HepG2 (cell line): ENCODE measurements around the gene ARR3. TPM values are rescaled to one million over a fixed set of nuclear protein-coding genes. Genes with fewer than 3 reads are reported as not detected.

Experiments used
- DNMT1 ChIP-seq: sonication (generic); formaldehyde crosslinking; IDR thresholded peaks from 2 replicates; pipeline ENCODE4 v1.5.1; 2020; ENCODE audit warnings: mild to moderate bottlenecking, missing genetic modification reagents
- E2F5 ChIP-seq: sonication (generic); formaldehyde crosslinking; conservative IDR thresholded peaks from 2 replicates; pipeline ENCODE4 v1.4.0; 2020; ENCODE audit warnings: missing genetic modification reagents
- ELF1 ChIP-seq: sonication (generic); formaldehyde crosslinking; IDR thresholded peaks from 2 replicates; pipeline ENCODE4 v1.4.0; 2020; ENCODE audit warnings: missing genetic modification reagents
- GATAD2A ChIP-seq: IDR thresholded peaks from 2 replicates; pipeline ENCODE4 v1.6.1; 2016
- GRHL1 ChIP-seq: sonication (generic); formaldehyde crosslinking; conservative IDR thresholded peaks from 2 replicates; pipeline ENCODE4 v1.8.0; 2022; ENCODE audit warnings: missing genetic modification reagents
- NFE2L2 ChIP-seq: fragments of 150-350 bp; IDR thresholded peaks from 2 replicates; pipeline ENCODE4 v1.6.1; 2014; ENCODE audit warnings: low read length
- PHF20 ChIP-seq: sonication (generic); formaldehyde crosslinking; IDR thresholded peaks from 2 replicates; pipeline ENCODE4 v1.5.0; 2020; ENCODE audit warnings: mild to moderate bottlenecking, missing genetic modification reagents
- PITX1 ChIP-seq: sonication (generic); formaldehyde crosslinking; IDR thresholded peaks from 2 replicates; pipeline ENCODE4 v1.5.1; 2020; ENCODE audit warnings: mild to moderate bottlenecking, missing genetic modification reagents
- REL ChIP-seq: sonication (generic); formaldehyde crosslinking; conservative IDR thresholded peaks from 2 replicates; pipeline ENCODE4 v1.8.0; 2022; ENCODE audit warnings: mild to moderate bottlenecking, missing genetic modification reagents, moderate library complexity
- SAFB2 ChIP-seq: sonication (generic); formaldehyde crosslinking; IDR thresholded peaks from 2 replicates; pipeline ENCODE4 v1.5.1; 2020; ENCODE audit warnings: missing genetic modification reagents, low read depth, mild to moderate bottlenecking, borderline replicate concordance
- SIN3B ChIP-seq: fragments of 150-350 bp; IDR thresholded peaks from 2 replicates; pipeline ENCODE4 v1.6.1; 2014; ENCODE audit warnings: low read length
- SNRNP70 ChIP-seq: fragments of 200-400 bp; formaldehyde crosslinking; IDR thresholded peaks from 2 replicates; pipeline ENCODE4 v1.6.1; 2017; ENCODE audit warnings: mild to moderate bottlenecking, low read depth, low read length, moderate library complexity
- WIZ ChIP-seq: sonication (generic); formaldehyde crosslinking; IDR thresholded peaks from 2 replicates; pipeline ENCODE4 v1.5.1; 2020; ENCODE audit warnings: mild to moderate bottlenecking, missing genetic modification reagents
- ZNF205 ChIP-seq: IDR thresholded peaks from 2 replicates; pipeline ENCODE4 v1.6.1; 2018; ENCODE audit warnings: missing biosample characterization, missing genetic modification reagents
- ZNF3 ChIP-seq: IDR thresholded peaks from 2 replicates; pipeline ENCODE4 v1.7.0; 2017; ENCODE audit warnings: inconsistent platforms
- ZNF30 ChIP-seq: sonication (generic); formaldehyde crosslinking; IDR thresholded peaks from 2 replicates; pipeline ENCODE4 v1.5.0; 2020; ENCODE audit warnings: mild to moderate bottlenecking, missing genetic modification reagents
- ZNF607 ChIP-seq: sonication (generic); formaldehyde crosslinking; IDR thresholded peaks from 2 replicates; pipeline ENCODE4 v1.5.1; 2020; ENCODE audit warnings: missing genetic modification reagents, mild to moderate bottlenecking, borderline replicate concordance
- ZNF784 ChIP-seq: sonication (generic); formaldehyde crosslinking; IDR thresholded peaks from 2 replicates; pipeline ENCODE4 v1.5.1; 2020; ENCODE audit warnings: missing genetic modification reagents, mild to moderate bottlenecking, borderline replicate concordance
- polyA plus RNA-seq, 8 experiments: library from polyadenylated mRNA; depleted of rRNA in 3 of 8; stranded (reverse) in 7 of 8; unstranded in 1 of 8; fragments of >200 nt; fragmentation: Illumina TruSeq in 4 of 8; extraction: Trizol in 4 of 8; gene quantifications; 2 replicates each; pipeline versions ENCODE4 v1.2.1 to v1.2.3, GENCODE V29; 2011 to 2016; ENCODE audit warnings: low read depth in 4 of 8, missing spikeins in 1 of 8, mixed read lengths in 1 of 8; ENCODE audit not compliant: insufficient read depth in 1 of 8
- total RNA-seq, 5 experiments: library from RNA; depleted of rRNA; stranded (reverse); fragments of >200 nt; fragmentation: Illumina TruSeq; extraction: Trizol; gene quantifications; 2 replicates each; pipeline ENCODE4 v1.2.3, GENCODE V29; 2016; ENCODE audit warnings: low read depth in 1 of 5
- TF ChIP-seq, protein P1 (sequence below): sonication (generic); formaldehyde crosslinking; IDR thresholded peaks from 2 replicates; pipeline ENCODE4 v1.5.1; 2020; ENCODE audit warnings: missing genetic modification reagents, mild to moderate bottlenecking, borderline replicate concordance
- TF ChIP-seq, protein P2 (sequence below): sonication (generic); formaldehyde crosslinking; IDR thresholded peaks from 2 replicates; pipeline ENCODE4 v1.5.0; 2020; ENCODE audit warnings: mild to moderate bottlenecking, missing genetic modification reagents, borderline replicate concordance

ARR3 gene
- total and polyA plus RNA-seq, 2 of the 13 experiments (the other 11 are each of a cell fraction or from before 2014, with no cell fraction given): not detected

GRCh38 chrX:70289793-70290770, 21.9 kb downstream of the ARR3 start, which contains the start of the genes KIF4A and PDZD11 (continued):
- TF ChIP-seq, protein P1, sequence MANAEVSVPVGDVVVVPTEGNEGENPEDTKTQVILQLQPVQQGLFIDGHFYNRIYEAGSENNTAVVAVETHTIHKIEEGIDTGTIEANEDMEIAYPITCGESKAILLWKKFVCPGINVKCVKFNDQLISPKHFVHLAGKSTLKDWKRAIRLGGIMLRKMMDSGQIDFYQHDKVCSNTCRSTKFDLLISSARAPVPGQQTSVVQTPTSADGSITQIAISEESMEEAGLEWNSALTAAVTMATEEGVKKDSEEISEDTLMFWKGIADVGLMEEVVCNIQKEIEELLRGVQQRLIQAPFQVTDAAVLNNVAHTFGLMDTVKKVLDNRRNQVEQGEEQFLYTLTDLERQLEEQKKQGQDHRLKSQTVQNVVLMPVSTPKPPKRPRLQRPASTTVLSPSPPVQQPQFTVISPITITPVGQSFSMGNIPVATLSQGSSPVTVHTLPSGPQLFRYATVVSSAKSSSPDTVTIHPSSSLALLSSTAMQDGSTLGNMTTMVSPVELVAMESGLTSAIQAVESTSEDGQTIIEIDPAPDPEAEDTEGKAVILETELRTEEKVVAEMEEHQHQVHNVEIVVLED (CRISPR knock-in tag): peak; percentile 93
- TF ChIP-seq NFE2L2 (no peak), GRHL1 (CRISPR knock-in tag) (no peak), SIN3B (peak; percentile 90), DNMT1 (CRISPR knock-in tag) (0 out of 2 replicates have a peak, but pooled peaks have one; percentile 23), ZNF607 (no peak), GATAD2A (CRISPR knock-in tag) (no peak), ZNF205 (CRISPR knock-in tag) (no peak), ZNF30 (no peak), PITX1 (CRISPR knock-in tag) (no peak), REL (CRISPR knock-in tag) (0 out of 2 replicates have a peak, but pooled peaks have one; percentile 54), ELF1 (CRISPR knock-in tag) (peak; percentile 70; the same call in 1 of the 2 replicates), SAFB2 (CRISPR knock-in tag) (no peak), ZNF784 (CRISPR knock-in tag) (no peak), E2F5 (CRISPR knock-in tag) (peak; percentile 75), SNRNP70 (no peak), WIZ (CRISPR knock-in tag) (no peak), ZNF3 (CRISPR knock-in tag) (no peak), PHF20 (peak; percentile 79)
- TF ChIP-seq, protein P2, sequence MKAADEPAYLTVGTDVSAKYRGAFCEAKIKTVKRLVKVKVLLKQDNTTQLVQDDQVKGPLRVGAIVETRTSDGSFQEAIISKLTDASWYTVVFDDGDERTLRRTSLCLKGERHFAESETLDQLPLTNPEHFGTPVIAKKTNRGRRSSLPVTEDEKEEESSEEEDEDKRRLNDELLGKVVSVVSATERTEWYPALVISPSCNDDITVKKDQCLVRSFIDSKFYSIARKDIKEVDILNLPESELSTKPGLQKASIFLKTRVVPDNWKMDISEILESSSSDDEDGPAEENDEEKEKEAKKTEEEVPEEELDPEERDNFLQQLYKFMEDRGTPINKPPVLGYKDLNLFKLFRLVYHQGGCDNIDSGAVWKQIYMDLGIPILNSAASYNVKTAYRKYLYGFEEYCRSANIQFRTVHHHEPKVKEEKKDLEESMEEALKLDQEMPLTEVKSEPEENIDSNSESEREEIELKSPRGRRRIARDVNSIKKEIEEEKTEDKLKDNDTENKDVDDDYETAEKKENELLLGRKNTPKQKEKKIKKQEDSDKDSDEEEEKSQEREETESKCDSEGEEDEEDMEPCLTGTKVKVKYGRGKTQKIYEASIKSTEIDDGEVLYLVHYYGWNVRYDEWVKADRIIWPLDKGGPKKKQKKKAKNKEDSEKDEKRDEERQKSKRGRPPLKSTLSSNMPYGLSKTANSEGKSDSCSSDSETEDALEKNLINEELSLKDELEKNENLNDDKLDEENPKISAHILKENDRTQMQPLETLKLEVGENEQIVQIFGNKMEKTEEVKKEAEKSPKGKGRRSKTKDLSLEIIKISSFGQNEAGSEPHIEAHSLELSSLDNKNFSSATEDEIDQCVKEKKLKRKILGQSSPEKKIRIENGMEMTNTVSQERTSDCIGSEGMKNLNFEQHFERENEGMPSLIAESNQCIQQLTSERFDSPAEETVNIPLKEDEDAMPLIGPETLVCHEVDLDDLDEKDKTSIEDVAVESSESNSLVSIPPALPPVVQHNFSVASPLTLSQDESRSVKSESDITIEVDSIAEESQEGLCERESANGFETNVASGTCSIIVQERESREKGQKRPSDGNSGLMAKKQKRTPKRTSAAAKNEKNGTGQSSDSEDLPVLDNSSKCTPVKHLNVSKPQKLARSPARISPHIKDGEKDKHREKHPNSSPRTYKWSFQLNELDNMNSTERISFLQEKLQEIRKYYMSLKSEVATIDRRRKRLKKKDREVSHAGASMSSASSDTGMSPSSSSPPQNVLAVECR (CRISPR knock-in tag): peak; percentile 96
